NOMO-1 (cell line): ENCODE measurements around the gene TMEM201.
A peak's percentile ranks its signal among the peaks of the same experiment; 100 is the strongest.

Experiments
- DNase-seq, 2 experiments: peaks; one replicate each; lab custom pipeline; 2025; ENCODE audit not compliant: unreplicated experiment in 2 of 2; lab: John Stamatoyannopoulos, UW

TMEM201 gene

GRCh38 chr1:9599741-9600140 is 11.0 kb downstream of the TMEM201 start:
- no peak for DNase-seq

- no peak for DNase-seq
Measured at GRCh38 chr1:9600861-9601834, 12.4 kb downstream of the TMEM201 start.

- no peak for DNase-seq
Measured at GRCh38 chr1:9601942-9602793, 13.5 kb downstream of the TMEM201 start.

- DNase-seq: no peak
Measured at GRCh38 chr1:9602794-9603167, 14.1 kb downstream of the TMEM201 start.

GRCh38 chr1:9603307-9603706 is 14.6 kb downstream of the TMEM201 start:
- DNase-seq: no peak

- no peak for DNase-seq
Measured at GRCh38 chr1:9603766-9604753, 15.3 kb downstream of the TMEM201 start.

- no peak for DNase-seq
Measured at GRCh38 chr1:9604836-9605235, 16.1 kb downstream of the TMEM201 start.

GRCh38 chr1:9605946-9606455 is 17.3 kb downstream of the TMEM201 start:
- no peak for DNase-seq

- DNase-seq: no peak
Measured at GRCh38 chr1:9606458-9606857, 17.7 kb downstream of the TMEM201 start.

GRCh38 chr1:9606948-9607347 is 18.2 kb downstream of the TMEM201 start:
- DNase-seq: no peak

GRCh38 chr1:9607352-9607751 is 18.6 kb downstream of the TMEM201 start:
- DNase-seq: no peak

GRCh38 chr1:9609998-9610397 is 21.3 kb downstream of the TMEM201 start:
- no peak for DNase-seq

GRCh38 chr1:9610548-9610947 is 21.8 kb downstream of the TMEM201 start:
- DNase-seq: no peak

GRCh38 chr1:9611716-9612115 is 23.0 kb downstream of the TMEM201 start:
- no peak for DNase-seq

- DNase-seq: no peak
Measured at GRCh38 chr1:9612162-9612845, 23.6 kb downstream of the TMEM201 start.

- DNase-seq: no peak
Measured at GRCh38 chr1:9612871-9613624, 24.3 kb downstream of the TMEM201 start.

- no peak for DNase-seq
Measured at GRCh38 chr1:9613625-9614299, 25.1 kb downstream of the TMEM201 start.

- peak in 1 of 2 experiments; percentile 37 for DNase-seq
Measured at GRCh38 chr1:9615316-9616063, 26.8 kb downstream of the TMEM201 start.
